ENCODE data around the gene FARP1. TPM values are rescaled to one million over a fixed set of nuclear protein-coding genes. Genes with fewer than 3 reads are reported as not detected.

Gene FARP1
- total and polyA plus RNA-seq, 2 of the 13 experiments (the other 11 are each of a cell fraction or from before 2014, with no cell fraction given): 70.6 to 126 TPM

GRCh38 chr13:98484289-98485219 lies 341.7 kb downstream of the FARP1 start (continued):
- TF ChIP-seq ZNF280D (CRISPR knock-in tag; IDR thresholded peaks at IDR 0.05): peak; percentile 70; the same call in 1 of the 2 replicates
- no peak for TF ChIP-seq FOXC1 (CRISPR knock-in tag; IDR thresholded peaks at IDR 0.05; ENCODE audit: borderline replicate concordance)
- 0 out of 2 replicates have a peak, but pooled peaks have one; percentile 28 for TF ChIP-seq ZBTB7B (CRISPR knock-in tag; IDR thresholded peaks at IDR 0.05)
- 0 out of 2 replicates have a peak, but pooled peaks have one; percentile 25 for TF ChIP-seq CREM (IDR thresholded peaks at IDR 0.05)
- no peak for TF ChIP-seq CREM (CRISPR knock-in tag; IDR thresholded peaks at IDR 0.05)
- no peak for TF ChIP-seq ONECUT2 (CRISPR knock-in tag; IDR thresholded peaks at IDR 0.05)
- peak; percentile 16; the same call in 1 of the 2 replicates for TF ChIP-seq ZNF264 (CRISPR knock-in tag; IDR thresholded peaks at IDR 0.05)
- TF ChIP-seq ZNF614 (CRISPR knock-in tag; IDR thresholded peaks at IDR 0.05; ENCODE audit: borderline replicate concordance): peak; percentile 65; the same call in 1 of the 2 replicates
- no peak for TF ChIP-seq FOXP1 (IDR thresholded peaks at IDR 0.05)
- TF ChIP-seq FOXP1 (CRISPR knock-in tag; IDR thresholded peaks at IDR 0.05): peak; percentile 42
- TF ChIP-seq TEAD2 (CRISPR knock-in tag; IDR thresholded peaks at IDR 0.05): no peak
- TF ChIP-seq ZNF362 (CRISPR knock-in tag; IDR thresholded peaks at IDR 0.05; ENCODE audit: borderline replicate concordance): peak; percentile 20; the same call in 1 of the 2 replicates
- TF ChIP-seq ZBTB20 (CRISPR knock-in tag; IDR thresholded peaks at IDR 0.05; ENCODE audit: borderline replicate concordance, low read depth): 0 out of 2 replicates have a peak, but pooled peaks have one; percentile 13
- no peak for TF ChIP-seq CBX1 (IDR thresholded peaks at IDR 0.05; ENCODE audit: low read depth)
- TF ChIP-seq HDAC1 (CRISPR knock-in tag; IDR thresholded peaks at IDR 0.05): peak; percentile 48
- 0 out of 2 replicates have a peak, but pooled peaks have one; percentile 56 for TF ChIP-seq MAFG (CRISPR knock-in tag; IDR thresholded peaks at IDR 0.05)
- TF ChIP-seq DNMT1 (CRISPR knock-in tag; IDR thresholded peaks at IDR 0.05): no peak
- TF ChIP-seq ETV6 (CRISPR knock-in tag; conservative IDR thresholded peaks at IDR 0.05): no peak
- TF ChIP-seq MED1 (CRISPR knock-in tag; IDR thresholded peaks at IDR 0.05): peak; percentile 73
- TF ChIP-seq SMC3 (IDR thresholded peaks at IDR 0.05; ENCODE audit: low read length): no peak
- TF ChIP-seq PHF21A (CRISPR knock-in tag; IDR thresholded peaks at IDR 0.05): no peak
- TF ChIP-seq ARID2 (CRISPR knock-in tag; IDR thresholded peaks at IDR 0.05; ENCODE audit: borderline replicate concordance): peak; percentile 86; the same call in 1 of the 2 replicates
- 0 out of 2 replicates have a peak, but pooled peaks have one; percentile 41 for TF ChIP-seq ZNF281 (CRISPR knock-in tag; IDR thresholded peaks at IDR 0.05; ENCODE audit: borderline replicate concordance)

Data from HepG2 (cell line).